Stomach (tissue), 4 donors: ENCODE measurements around the gene HAAO.
A peak's percentile ranks its signal among the peaks of the same experiment; 100 is the strongest.

Experiments used
- EP300 ChIP-seq: sonication (generic); formaldehyde crosslinking; IDR thresholded peaks from one replicate; pipeline ENCODE4 v1.6.1; 2017; ENCODE audit warnings: antibody characterized with exemption
- POLR2A ChIP-seq, 4 donors: fragments of 450-650 bp; IDR thresholded peaks; one replicate each; pipeline ENCODE4 v1.6.1; 2016; ENCODE audit warnings: antibody characterized with exemption in 4 of 4, control low read depth in 2 of 4, mild to moderate bottlenecking in 1 of 4, moderate library complexity in 1 of 4
- TF ChIP-seq, protein P1 (sequence below), 7 experiments: fragments of 450-650 bp in 4 of 7; fragments of 200-600 bp in 3 of 7; sonication (generic) in 3 of 7; IDR thresholded peaks; one replicate each; pipeline ENCODE4 v1.5.1; 2016 to 2019; ENCODE audit warnings: antibody characterized with exemption in 7 of 7, control low read depth in 2 of 7, mild to moderate bottlenecking in 1 of 7

DNA sequence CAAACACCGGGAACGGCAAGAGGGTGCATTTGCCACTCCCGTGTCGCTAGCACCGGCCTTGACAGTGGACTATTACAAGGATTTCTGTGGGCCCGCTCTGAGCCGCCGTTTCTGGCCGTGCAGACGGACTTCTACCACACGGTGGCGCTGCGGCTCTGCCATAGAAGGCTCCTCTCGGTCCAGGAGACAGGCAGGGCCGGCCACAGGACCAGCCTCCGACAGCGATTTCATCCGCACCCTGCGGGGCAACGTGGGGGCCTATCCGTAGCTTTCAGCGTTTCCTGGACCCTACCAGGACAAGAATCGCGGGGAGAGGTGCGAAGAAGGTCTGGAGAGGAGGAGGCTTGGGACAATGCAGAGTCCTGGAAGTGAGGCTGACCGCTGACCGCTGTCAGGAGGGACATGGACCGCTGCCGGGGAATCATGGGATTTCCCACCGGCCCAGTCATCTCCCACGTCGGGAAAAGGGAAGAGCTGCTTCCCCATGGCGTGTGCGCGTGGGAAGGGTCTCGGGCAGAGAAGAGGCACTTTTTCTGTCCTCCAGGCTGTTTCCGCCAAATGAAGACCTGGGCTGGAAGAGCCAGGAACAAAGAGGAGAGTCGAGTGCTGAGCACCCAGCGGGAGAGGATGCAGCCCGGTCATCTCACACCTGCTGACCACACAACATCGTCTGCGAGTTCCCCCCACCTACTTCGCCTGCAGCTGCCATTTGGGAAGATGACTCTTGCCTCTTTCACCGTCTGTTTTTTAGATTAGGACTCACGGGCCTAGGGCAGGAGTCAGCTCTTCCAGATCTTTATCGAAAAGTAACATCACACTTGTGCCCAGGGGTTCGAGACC lies 35.5 kb upstream of the HAAO start:
- TF ChIP-seq, protein P1, sequence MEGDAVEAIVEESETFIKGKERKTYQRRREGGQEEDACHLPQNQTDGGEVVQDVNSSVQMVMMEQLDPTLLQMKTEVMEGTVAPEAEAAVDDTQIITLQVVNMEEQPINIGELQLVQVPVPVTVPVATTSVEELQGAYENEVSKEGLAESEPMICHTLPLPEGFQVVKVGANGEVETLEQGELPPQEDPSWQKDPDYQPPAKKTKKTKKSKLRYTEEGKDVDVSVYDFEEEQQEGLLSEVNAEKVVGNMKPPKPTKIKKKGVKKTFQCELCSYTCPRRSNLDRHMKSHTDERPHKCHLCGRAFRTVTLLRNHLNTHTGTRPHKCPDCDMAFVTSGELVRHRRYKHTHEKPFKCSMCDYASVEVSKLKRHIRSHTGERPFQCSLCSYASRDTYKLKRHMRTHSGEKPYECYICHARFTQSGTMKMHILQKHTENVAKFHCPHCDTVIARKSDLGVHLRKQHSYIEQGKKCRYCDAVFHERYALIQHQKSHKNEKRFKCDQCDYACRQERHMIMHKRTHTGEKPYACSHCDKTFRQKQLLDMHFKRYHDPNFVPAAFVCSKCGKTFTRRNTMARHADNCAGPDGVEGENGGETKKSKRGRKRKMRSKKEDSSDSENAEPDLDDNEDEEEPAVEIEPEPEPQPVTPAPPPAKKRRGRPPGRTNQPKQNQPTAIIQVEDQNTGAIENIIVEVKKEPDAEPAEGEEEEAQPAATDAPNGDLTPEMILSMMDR (IDR thresholded peaks at IDR 0.05): peak in 5 of 7 experiments; percentile 83 to 92 (median 88)
- no peak for TF ChIP-seq EP300
- TF ChIP-seq POLR2A (IDR thresholded peaks at IDR 0.05): no peak
